DLD1 (cell line): ENCODE measurements around the gene UROC1.

Source experiments
- in situ Hi-C: cut with HindIII; loops from 2 replicates; pipeline ENCODE4 v1.10.0; 2017; ENCODE audit warnings: low sequenced_read_pairs

Gene UROC1

DNA sequence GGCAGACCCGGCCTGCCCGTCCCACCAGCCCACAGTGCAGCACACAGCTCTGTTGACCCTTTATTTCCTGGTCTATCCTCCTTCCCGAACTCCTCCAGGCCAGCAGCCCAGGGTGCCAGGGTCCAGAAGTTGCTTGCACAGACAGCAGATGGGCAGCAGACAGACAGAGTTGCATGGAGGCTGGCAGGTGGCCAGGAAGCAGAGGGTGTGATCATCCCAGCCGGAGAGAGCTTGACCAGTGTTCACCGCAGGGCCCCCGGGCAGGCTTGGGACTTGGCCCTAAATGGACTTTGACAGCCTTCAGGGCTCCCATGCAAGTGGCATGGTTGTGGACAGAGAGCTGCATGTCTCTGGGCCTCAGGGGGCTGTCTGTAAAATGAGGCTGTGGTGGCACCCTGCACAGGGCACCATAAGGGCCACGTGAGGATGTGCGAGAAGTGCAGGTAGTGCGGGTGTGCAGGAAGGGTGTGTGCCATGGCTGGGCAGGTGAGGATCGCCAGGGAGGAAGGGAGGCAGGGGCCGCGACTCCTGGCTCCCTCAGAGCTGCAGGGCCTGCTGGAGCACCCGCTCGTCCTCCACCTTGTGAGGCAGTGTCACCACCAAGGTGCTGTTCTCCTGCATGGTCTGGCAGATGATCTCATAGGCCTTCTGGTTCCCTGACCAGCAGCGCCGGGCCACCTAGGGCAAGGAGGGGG is 35.6 kb downstream of the UROC1 start:
- in situ Hi-C loops, result no loop called here

DNA sequence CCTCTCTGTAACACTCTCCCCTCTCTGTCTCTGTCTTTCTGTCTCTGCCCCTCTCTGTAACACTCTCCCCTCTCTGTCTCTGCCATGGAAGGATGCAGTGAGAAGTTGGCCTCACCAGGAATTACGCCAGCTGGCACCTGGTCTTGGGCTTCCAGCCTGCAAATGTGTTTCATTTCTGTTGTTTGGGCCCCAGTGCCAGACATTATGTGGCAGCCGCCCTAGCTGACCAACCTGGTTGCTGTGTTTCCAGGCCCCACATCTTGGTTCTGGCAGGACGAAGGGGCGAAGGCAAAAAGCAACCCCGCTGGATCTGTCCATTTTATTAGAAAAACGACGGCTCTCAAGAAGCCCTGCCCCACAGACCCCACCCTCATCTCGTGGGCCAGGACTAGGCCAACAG is 36.7 kb downstream of the UROC1 start:
- in situ Hi-C loops, result no loop called here

DNA sequence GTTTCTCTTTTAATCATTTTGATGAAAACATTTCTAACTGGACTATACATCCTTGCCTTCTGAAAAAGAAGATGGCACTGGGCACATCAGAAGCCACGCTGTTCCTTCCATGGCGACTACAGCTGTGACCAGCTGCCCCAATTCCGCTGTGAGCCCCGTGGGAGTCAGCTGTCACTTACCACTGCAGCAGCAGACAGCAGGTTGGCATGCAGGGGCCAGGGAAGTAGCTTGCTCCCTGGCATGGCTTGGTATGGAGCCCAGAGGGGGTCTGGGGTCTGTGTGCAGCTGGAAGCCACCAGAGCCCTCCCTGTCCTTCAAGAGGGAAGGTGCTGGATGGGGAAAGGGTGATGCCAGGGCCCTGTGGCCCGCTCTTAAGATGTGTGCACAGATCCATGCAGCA is 37.4 kb downstream of the UROC1 start:
- in situ Hi-C loops, result no loop called here

DNA sequence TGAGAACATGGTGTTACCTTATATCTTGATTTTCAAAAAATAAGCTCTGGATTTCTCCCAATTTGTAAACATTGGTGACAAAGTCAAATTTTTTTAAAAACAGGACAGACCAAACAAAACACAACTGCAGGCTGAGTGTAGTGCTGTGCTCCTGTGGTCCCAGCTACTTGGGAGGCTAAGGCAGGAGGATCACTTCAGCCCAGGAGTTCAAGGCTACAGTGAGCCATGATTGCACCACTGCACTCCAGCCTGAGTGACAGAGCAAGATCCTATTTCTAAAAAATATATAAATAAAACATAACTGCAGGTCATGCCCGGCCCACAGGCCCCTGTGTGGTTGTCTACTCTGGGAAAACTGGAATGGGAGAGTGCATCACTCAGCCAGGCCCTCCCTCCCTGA is 37.9 kb downstream of the UROC1 start:
- in situ Hi-C loops, result no loop called here

DNA sequence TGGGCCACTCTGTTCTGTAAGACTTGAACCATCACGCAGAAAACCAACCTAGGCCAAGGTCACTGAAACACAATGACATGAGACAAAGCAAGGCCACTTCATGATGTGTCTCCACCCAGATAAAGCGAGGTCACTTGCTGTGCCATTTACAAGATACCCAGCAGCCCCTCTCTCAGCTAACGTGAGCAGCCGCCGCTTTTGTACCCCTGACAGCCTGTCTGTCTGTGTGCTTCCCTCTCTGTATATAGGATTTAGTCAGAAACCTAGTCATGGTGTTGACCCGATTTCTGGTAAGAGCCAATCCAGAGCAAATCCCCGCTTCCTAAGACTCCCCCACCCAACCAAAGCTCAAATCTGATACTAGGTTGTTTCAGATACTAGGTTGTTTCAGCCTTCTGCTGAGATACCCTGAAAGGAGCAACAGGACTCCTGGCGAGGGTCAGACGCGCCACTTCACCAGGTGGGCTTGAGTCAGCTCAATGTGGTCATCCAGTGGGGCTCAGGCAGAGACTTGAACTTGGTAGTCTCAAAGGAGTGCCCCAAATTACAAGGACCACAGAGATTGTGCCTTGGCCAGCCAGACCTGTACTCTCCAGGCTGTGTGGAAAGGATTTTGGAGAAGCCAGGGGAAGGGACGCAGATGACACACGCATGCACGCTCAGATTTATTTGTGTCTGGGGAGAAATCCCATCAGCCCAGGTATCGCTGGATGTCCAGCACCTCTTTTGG is 38.8 kb downstream of the UROC1 start:
- in situ Hi-C loops, result no loop called here

DNA sequence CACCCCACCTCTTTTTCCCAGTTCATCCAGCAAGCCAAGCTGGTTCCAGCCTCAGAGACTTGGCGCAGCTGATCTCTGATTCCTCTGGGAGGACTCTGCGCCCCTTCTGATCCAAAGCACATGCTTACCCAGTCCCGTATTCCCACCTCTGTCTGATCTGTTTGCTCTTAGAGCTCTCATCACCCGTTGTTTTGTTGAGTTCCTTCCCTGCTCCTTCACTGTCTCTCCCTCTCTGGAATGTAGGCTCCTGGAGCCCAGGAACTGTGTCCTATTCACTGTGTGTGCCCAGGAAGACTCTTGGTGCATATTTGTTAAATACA is 40.6 kb downstream of the UROC1 start:
- in situ Hi-C loops, result no loop called here

DNA sequence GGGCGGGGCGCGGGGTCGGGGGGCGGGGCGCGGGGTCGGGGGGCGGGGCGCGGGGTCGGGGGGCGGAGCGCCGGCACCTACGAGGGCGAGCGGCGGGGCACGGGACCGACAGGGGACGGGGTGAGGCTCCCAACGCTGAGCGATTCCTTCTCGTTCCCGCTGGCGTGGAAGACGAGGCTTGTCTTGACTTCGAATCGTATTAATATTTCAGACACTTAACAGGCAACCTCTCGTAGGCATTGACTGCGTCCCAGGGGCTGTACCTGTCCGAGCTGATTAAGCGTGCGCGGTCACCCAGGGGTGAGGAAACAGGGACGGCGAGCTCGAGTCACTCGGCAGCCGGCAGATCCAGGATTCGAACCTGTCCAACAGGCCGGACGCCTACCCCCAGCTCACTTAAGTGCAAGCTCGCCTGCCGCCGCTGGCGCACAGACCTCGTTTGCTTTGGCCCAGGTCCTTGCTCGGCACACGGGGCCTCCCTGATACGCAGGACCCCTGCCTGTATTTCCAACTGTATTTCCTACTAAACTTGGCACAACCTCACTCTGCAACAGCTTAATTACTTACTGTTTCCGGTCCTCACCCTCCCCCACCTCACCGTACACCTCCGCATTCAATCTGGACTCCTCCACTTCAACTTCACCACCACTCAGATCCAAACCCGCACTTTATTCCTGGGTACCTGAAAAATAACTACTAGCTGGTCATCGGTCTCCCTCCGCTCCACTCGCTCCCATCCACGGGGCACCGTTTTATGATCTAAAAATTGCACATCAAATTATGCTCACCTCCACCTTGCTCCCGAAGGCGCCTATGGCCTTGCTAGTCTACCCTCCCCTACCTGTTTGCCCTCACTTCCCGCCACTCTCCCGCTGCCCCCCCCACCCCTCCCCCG is 41.2 kb downstream of the UROC1 start:
- in situ Hi-C loops, result no loop called here

DNA sequence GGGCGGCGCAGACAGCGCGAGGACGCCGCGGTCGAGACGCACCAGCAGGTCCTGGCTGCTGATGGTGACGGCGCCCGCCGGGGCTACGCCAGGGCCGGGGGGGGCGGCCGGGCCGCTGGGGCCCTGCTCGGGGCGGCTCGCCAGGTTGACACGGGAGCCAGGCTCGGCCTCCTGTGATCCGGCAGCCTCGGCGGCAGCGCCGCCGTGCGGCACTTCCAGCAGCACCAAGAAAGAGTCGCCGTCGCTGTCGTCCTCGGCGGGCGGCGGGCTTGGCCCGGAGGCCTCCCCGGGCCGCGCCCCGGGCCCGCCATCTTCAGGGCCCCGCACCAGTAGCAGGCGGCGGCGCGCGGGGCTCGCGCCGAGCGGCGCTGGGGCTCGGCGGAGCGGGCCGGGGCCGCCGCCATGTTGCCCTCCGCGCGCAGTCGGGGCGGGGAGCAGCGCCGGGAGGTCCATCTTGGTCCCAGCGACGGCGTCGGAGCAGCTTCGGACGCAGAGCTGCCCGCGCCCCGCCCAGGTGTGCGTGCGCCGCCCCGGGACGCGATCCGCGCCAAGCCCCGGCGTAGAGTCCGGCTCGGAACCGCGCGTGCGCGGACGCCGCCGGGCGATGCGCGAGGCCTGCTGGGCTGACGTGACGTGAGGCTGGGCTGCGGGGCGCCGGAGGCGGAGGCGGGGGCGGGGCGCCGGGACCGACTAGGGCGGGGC is 42.0 kb downstream of the UROC1 start, which contains the start of gene ZXDC:
TSS of gene ZXDC (minus strand) at position 479 of the 702 bp plus-strand sequence. CDS start at position 453, 26 bp downstream.
- in situ Hi-C loops, result no loop called here

DNA sequence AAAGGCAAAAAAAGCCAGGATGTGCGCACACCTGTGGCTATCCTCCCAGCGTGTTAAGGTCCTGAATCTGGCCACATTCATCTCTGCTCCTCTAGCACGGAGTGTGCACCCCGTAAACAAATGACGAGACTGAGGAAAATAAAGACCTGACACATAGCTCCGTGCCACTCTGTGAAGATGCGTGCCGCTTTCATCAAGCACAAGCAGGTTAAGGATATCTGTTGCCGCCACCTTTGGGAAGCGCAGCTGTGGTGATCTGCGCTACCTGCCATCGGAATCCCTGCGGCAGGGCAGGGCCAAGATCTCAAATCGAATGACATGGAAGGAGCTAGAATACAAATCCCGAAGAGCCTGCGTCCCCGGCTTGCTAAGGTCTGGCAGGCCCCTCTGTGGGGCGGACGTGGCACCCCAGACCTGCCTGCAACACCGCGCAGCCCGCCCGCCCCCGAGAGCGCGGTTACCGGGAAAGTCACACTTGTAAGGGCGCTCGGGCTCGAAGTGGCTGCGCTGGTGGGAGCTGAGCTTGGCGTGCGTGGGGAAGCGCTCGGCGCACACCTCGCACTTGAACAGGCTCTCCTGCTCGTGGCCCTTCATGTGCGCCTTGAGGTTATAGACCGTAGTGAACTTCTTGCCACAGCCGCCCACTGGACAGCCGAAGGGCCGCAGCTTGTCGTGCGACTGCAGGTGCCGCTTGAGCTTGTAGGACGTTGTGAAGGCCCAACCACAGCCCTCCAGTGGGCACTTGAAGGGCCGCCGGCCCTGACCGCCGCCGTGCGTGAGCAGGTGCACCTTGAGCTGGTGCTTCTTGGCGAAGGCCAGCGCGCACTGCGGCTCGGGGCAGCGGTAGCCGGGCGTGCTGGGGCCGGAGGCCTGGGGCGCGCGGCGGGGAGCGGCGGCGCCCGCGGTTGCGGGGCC is 42.8 kb downstream of the UROC1 start:
- in situ Hi-C loops, result no loop called here

DNA sequence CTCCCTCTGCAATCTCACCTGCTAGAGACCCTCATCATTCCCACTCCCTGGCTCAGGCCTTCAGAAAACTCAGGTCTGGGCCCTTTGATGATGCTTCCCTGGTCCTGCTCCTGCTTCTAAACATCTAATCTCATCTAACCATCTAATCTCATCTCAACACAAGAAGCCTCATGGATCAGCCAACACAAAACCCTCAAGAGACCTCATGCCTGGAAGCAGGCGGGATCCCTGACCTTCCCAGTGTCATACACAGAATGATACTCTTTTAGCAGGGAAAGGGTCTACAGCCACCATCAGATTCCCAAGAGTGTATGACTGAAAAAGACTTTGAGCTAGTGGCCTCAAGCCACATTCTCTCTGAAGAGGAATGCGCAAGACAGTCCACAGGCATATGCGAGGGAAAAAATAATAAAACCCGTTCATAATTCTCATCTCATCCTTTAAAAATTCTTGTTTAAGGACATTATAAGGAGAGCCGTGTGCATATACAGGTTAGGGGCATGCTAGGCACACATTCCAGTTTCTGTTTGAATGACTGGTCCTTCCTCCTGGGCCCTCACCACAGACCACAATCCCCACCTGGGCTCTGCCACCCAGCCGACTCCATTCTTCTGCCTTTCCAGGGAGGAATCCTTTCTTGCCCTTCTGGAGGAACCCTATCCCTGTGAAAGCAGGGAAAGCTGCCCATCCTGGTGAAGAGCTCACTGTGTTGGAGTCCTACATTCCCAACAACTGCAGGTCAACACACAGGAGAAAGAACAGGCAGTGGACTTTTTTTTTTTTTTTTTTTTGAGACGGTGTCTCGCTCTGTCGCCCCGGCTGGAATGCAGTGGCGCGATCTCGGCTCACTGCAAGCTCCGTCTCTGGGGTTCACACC is 44.0 kb downstream of the UROC1 start:
- in situ Hi-C loops, result no loop called here

DNA sequence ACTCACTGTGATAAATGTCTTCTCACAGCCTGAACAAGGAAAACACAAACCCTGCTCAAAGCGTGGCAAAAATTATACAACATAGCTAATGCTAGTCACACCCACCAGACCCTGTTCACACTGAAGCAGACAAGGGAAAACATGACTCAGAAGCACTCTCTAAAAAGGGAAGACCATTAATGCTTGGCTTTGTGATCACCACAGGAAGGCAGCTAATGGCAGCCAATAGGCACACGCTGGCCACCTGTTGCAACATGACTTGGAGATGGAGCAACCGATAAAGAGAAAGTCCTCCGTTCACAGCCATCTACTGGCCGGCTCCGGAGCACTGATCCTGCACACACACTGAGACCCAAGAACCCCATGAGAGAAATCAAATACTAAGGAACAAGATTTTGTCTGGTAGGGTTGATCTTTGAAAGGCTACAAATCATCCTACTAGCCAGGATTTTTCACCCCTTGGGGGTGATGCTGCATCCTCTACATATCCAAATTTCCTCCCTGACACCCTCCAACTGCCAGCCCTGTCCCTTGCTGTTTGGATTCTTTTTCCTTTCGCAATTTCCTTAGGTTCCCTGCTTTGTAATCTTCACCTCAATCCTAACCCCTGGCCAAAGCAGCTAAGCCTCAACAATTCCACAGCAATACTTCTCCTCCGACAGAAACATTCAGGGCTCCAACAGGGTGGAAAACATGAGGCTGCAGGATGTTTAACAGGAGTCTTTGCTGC is 45.1 kb downstream of the UROC1 start:
- in situ Hi-C loops, result no loop called here

DNA sequence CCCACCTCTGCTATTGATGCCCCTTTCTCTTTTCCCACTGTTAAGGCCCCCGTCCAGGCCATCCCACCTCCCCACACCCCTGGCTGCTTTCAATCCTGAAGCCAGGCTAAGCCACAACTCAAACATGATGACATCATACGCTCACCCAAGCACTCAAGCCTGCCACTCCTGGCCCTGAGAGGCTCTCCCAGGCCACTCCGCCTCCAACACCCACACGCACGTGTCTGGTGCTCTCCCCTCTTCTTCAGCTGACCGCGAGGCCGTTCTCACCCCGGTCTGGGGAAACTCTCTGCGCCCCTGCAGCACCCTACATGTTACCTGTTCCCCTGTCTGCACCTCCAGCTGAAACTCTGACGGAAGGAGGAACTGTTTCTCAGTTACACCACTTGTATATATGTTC is 48.1 kb downstream of the UROC1 start:
- in situ Hi-C loops, result no loop called here

DNA sequence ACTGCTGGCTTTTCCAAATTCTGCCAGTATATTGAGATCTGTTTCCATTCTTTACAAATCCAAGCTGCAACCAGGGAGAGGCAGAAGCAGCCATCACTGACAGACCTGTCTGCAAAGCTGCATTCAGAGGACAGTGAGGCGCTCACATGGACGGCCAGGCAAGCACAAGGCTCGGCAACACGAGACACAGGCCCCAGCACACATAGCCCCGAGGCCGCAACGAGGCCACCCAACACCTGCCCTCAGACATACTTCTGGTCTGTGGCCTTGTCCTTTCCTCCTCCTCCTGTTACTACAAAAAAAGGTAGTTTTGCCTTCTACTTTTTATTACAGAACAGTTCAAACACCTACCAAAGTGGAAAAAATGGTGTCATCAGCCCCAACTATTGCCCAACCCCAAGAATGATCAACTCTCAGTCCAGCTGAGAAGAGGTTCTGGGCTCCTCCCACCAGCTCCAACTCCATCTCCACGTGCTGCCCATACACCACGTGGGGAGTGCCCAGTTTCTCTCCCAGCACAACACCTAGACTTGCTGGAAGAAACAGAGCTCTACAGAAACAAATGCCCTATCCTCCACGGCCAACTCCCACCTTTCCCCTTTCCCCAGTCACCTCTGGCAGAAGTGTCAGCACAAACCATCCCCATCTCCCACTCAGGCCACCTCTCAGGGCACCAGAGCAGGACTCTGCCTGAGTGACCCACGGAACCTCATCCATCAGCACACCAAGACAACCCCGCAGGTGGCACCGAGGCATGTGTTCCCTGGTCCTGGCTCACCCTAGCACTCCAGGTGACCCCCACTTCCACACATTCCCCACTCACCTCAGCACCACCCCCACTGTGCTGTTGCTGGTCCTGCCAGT is 49.3 kb downstream of the UROC1 start:
- in situ Hi-C loops, result no loop called here

DNA sequence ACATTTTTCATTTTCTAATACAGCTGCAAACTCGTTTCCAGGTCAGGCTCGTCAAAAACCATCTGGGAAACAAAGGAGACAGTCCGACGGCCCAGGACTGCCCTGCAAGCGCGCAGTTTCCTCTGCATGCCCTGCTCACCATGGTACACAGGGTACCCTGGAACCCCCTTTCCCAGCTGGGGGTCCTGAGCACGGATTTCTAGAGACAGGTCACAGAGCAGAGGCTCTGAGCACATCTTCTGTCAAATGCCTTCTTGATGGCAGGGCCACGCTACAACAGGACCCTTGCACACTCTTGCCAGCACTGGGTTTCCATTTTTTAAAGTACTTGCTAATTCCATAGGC is 50.0 kb downstream of the UROC1 start:
- in situ Hi-C loops, result no loop called here

DNA sequence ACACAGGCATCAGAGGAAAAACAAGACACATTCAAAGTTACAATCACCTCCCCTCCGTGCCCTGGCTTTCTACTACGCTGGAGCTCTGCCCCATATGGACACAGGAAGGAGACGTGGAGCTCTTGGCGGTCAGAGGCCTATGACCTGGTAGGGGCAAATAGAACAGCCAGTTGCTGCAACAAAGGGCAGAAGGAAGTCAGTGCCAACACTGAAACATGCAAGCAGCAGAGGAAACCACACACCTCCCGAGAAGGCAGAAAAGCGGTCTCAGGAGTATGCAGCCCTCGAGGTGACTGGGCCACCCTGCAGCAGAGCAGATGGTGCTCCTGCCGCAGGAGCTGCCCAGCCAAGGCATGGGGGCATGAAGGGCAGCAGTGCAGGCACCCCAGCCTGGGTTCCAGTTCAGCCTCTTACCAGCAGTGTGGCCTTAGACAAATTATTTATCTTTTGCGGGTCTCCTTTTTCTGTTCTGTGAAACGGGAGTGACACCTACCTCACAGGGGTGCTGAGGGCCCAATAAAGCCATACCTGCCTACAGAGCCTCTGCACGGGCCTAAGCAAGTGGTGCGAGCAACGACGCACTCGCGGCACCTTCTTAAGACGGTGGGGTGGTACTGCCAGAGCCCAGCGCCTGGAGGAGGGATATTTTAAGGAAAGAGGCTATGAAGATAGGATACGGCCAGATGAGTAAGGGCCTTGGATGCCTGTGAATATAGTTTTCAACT is 50.5 kb downstream of the UROC1 start:
- in situ Hi-C loops, result no loop called here

DNA sequence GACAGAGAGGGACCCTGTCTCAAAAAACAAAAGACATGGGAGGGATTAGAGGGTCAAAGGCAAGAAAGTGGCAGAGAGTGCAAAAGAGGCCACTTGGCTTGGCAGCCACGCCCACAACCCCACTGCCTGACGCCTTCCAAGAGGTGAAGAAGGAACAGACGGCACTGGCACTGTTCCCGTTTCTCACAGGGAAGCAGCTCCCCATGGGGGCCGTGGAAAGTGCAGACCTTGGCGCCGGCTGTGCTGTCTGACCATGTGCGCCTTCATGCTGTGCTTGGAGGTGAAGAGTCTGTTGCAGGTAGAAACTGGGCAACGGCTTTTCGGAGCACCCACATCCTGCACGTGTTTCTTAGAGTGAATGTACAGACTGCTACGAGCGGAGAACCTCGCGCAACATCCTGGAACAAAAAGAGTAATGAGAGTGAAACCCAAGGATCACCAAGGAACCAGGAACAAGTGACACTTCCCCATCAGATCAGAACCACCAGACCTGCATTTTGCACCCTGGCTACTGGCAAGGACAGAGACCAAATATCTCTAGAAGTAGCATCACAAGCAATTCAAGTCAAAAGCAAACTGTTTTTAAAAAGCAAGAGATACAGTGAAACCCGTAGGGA is 51.5 kb downstream of the UROC1 start:
- in situ Hi-C loops, result no loop called here

DNA sequence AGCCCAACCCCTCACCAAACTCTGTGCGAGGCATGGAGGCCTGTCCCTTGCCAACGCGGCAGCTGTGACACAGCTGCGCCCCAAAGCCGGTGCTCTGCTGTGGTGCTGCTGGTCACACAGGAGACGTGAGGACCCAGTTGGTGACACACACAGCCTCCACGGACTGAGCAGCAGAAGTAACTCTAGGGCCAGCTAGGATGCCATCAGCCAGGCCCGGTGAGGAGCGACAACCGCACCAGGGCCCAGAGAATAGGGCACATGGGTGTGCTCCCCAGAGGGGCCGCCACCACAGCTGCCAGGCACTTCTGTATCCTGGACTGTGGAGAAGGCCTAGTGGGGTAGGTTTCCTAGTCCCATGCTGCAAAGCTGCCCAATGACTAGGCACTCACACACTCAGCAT is 52.6 kb downstream of the UROC1 start:
- in situ Hi-C loops, result no loop called here
